ENCODE data around the gene RPP40. TPM values are rescaled to one million over a fixed set of nuclear protein-coding genes. Genes with fewer than 3 reads are reported as not detected.
A peak's percentile ranks its signal among the peaks of the same experiment; 100 is the strongest.

Gene RPP40
- total RNA-seq, 4 donors from 2014 or later: 1.6 to 8.7 (median 4.6) TPM; not detected in 1

- no peak for DNase-seq
- Histone ChIP-seq H3K36me3 (no peaks in the 10 kb centered on the region), H3K9me3 (no peaks in the 10 kb centered on the region), H3K4me3 (no peak overlapping the region), H3K27ac (peak overlapping the region in 3 of 4 donors; percentile 29 to 46 (median 34)), H3K4me1 (peaks cover 0 to 3% (median 0%) of the 10 kb centered on the region in 4 donors), H3K27me3 (no peaks in the 10 kb centered on the region)
- 40 to 61% methylated on average over 3 to 14 of the region's 14 CpGs for WGBS, 2 donors (ENCODE audit: low coverage in 1 of 2)
- in situ Hi-C loops (cut with MboI; ENCODE audit: low pct_ligation_motif_present in 1 of 4, low pct_unique_long_range_greater_than_20kb in 1 of 4, low sequenced_read_pairs in 3 of 4) (no loop called here), intact Hi-C loops (cut with DNase I; ENCODE audit: low total_unique reads) (no loop called here)
- TF ChIP-seq EP300 (IDR thresholded peaks at IDR 0.05; ENCODE audit: low read depth): no peak
- TF ChIP-seq POLR2AphosphoS5 (IDR thresholded peaks at IDR 0.05): no peak
- no peak for TF ChIP-seq CTCF (IDR thresholded peaks at IDR 0.05)
- TF ChIP-seq POLR2A (IDR thresholded peaks at IDR 0.05): no peak
These were observed 29.7 kb downstream of the RPP40 start for GRCh38 chr6:4973982-4974745.

GRCh38 chr6:4973415-4973814 is 30.4 kb downstream of the RPP40 start:
- TF ChIP-seq POLR2A (IDR thresholded peaks at IDR 0.05) (no peak), CTCF (IDR thresholded peaks at IDR 0.05) (no peak), POLR2AphosphoS5 (IDR thresholded peaks at IDR 0.05) (no peak)
- intact Hi-C loops (cut with DNase I; ENCODE audit: low total_unique reads) (no loop called here), in situ Hi-C loops (cut with MboI; ENCODE audit: low pct_ligation_motif_present in 1 of 4, low pct_unique_long_range_greater_than_20kb in 1 of 4, low sequenced_read_pairs in 3 of 4) (no loop called here)
- peak overlapping the region in 1 of 4 donors; percentile 34 for H3K27ac ChIP-seq
- H3K9me3 ChIP-seq: no peaks in the 10 kb centered on the region
- H3K4me1 ChIP-seq: peaks cover 0 to 3% (median 0%) of the 10 kb centered on the region in 4 donors
- DNase-seq: no peak
- H3K36me3 ChIP-seq: no peaks in the 10 kb centered on the region
- WGBS, 2 donors (ENCODE audit: low coverage in 1 of 2): 90 to 92% methylated on average over 12 to 13 of the region's 13 CpGs
- H3K4me3 ChIP-seq: no peak overlapping the region
- no peaks in the 10 kb centered on the region for H3K27me3 ChIP-seq

GRCh38 chr6:4972438-4972837 is 31.4 kb downstream of the RPP40 start:
- intact Hi-C loops (cut with DNase I; ENCODE audit: low total_unique reads): no loop called here
- no peak overlapping the region for H3K4me3 ChIP-seq
- in situ Hi-C loops (cut with MboI; ENCODE audit: low pct_ligation_motif_present in 1 of 4, low pct_unique_long_range_greater_than_20kb in 1 of 4, low sequenced_read_pairs in 3 of 4): no loop called here
- H3K27ac ChIP-seq: no peak overlapping the region
- DNase-seq: no peak
- H3K27me3 ChIP-seq: no peaks in the 10 kb centered on the region
- H3K36me3 ChIP-seq: no peaks in the 10 kb centered on the region
- H3K4me1 ChIP-seq: peaks cover 0 to 3% (median 0%) of the 10 kb centered on the region in 4 donors
- no peaks in the 10 kb centered on the region for H3K9me3 ChIP-seq
- TF ChIP-seq POLR2A (IDR thresholded peaks at IDR 0.05) (no peak), EP300 (IDR thresholded peaks at IDR 0.05; ENCODE audit: low read depth) (no peak), CTCF (IDR thresholded peaks at IDR 0.05) (no peak), POLR2AphosphoS5 (IDR thresholded peaks at IDR 0.05) (no peak)
- WGBS, 2 donors (ENCODE audit: low coverage in 1 of 2): 79 to 81% methylated on average over 10 of the region's 10 CpGs

GRCh38 chr6:4971851-4972250 is 32.0 kb downstream of the RPP40 start:
- H3K9me3 ChIP-seq: no peaks in the 10 kb centered on the region
- intact Hi-C loops (cut with DNase I; ENCODE audit: low total_unique reads): no loop called here

More at GRCh38 chr6:4971851-4972250, 32.0 kb downstream of the RPP40 start:
- Histone ChIP-seq H3K36me3 (no peaks in the 10 kb centered on the region), H3K4me3 (no peak overlapping the region), H3K27me3 (no peaks in the 10 kb centered on the region), H3K27ac (no peak overlapping the region), H3K4me1 (peaks cover 0 to 3% (median 0%) of the 10 kb centered on the region in 4 donors)
- in situ Hi-C loops (cut with MboI; ENCODE audit: low pct_ligation_motif_present in 1 of 4, low pct_unique_long_range_greater_than_20kb in 1 of 4, low sequenced_read_pairs in 3 of 4): no loop called here
- TF ChIP-seq POLR2AphosphoS5 (IDR thresholded peaks at IDR 0.05) (no peak), POLR2A (IDR thresholded peaks at IDR 0.05) (no peak), EP300 (IDR thresholded peaks at IDR 0.05; ENCODE audit: low read depth) (no peak), CTCF (IDR thresholded peaks at IDR 0.05) (no peak)
- DNase-seq: no peak
- 74% methylated on average over 7 of the region's 7 CpGs; no CpG with 5 or more reads in 1 of the 2 donors for WGBS, 2 donors (ENCODE audit: low coverage in 1 of 2)
